Suprapubic skin (tissue), 4 donors: ENCODE results near the gene USP10. TPM values are rescaled to one million over a fixed set of nuclear protein-coding genes. Genes with fewer than 3 reads are reported as not detected.

ENCODE experiments used
- DNase-seq, 2 donors: peaks; one replicate each; pipeline ENCODE4 v3.0.0-alpha.2; 2019; ENCODE audit warnings: low spot score in 2 of 2
- H3K27ac ChIP-seq: fragments of 200-600 bp; sonication (generic); one replicate; pipeline ENCODE4 v1.5.1; 2019
- H3K27me3 ChIP-seq: fragments of 200-600 bp; sonication (generic); one replicate; pipeline ENCODE4 v1.5.1; 2019
- H3K36me3 ChIP-seq: fragments of 200-600 bp; sonication (generic); one replicate; pipeline ENCODE4 v1.5.1; 2019
- H3K4me1 ChIP-seq: fragments of 200-600 bp; sonication (generic); one replicate; pipeline ENCODE4 v1.5.1; 2019
- H3K4me3 ChIP-seq: fragments of 200-600 bp; sonication (generic); one replicate; pipeline ENCODE4 v1.5.1; 2019; ENCODE audit warnings: mild to moderate bottlenecking
- H3K9me3 ChIP-seq: fragments of 200-600 bp; sonication (generic); one replicate; pipeline ENCODE4 v1.5.1; 2019
- EP300 ChIP-seq: sonication (generic); formaldehyde crosslinking; IDR thresholded peaks from one replicate; pipeline ENCODE4 v1.6.1; 2017; ENCODE audit warnings: antibody characterized with exemption
- POLR2A ChIP-seq, 2 donors: fragments of 450-650 bp; IDR thresholded peaks; one replicate each; pipeline ENCODE4 v1.6.1; 2017; ENCODE audit warnings: antibody characterized with exemption in 2 of 2, mild to moderate bottlenecking in 2 of 2, moderate library complexity in 2 of 2
- POLR2AphosphoS5 ChIP-seq, 3 donors: sonication (generic); formaldehyde crosslinking; IDR thresholded peaks; one replicate each; pipeline ENCODE4 v1.6.1; 2017; ENCODE audit warnings: antibody characterized with exemption in 3 of 3
- WGBS: methylation state at CpG from one replicate; pipeline ENCODE4 v1.1.5; 2018; 5-methylcytosine and 5-hydroxymethylcytosine counted together
- total RNA-seq, 4 donors: library from RNA; depleted of rRNA; stranded (reverse); fragments of >200 nt; gene quantifications; one replicate each; pipeline ENCODE4 v1.1.0, GENCODE V29; 2016
- TF ChIP-seq, protein P1 (sequence below), 2 donors: fragments of 200-600 bp in 1 of 2; fragments of 450-650 bp in 1 of 2; sonication (generic) in 1 of 2; IDR thresholded peaks; one replicate each; pipeline ENCODE4 v1.5.1; 2016 to 2019; ENCODE audit warnings: antibody characterized with exemption in 2 of 2, mild to moderate bottlenecking in 1 of 2, moderate library complexity in 1 of 2

Gene USP10
- total RNA-seq, 4 donors from 2014 or later = 58.5 to 92.2 (median 69.8) TPM

GRCh38 chr16:84820771-84821170 is 121.0 kb downstream of the USP10 start:
- 30% methylated on average over 2 of the region's 12 CpGs for WGBS
- Histone ChIP-seq H3K4me3 (peak overlapping the region; percentile 57), H3K27ac (peak overlapping the region; percentile 78), H3K27me3 (no peaks in the 10 kb centered on the region), H3K4me1 (peaks cover 40% of the 10 kb centered on the region), H3K9me3 (no peaks in the 10 kb centered on the region), H3K36me3 (no peaks in the 10 kb centered on the region)
- DNase-seq = no peak
- TF ChIP-seq POLR2A (IDR thresholded peaks at IDR 0.05) (no peak), EP300 (no peak), POLR2AphosphoS5 (IDR thresholded peaks at IDR 0.05) (no peak)
- TF ChIP-seq, protein P1, sequence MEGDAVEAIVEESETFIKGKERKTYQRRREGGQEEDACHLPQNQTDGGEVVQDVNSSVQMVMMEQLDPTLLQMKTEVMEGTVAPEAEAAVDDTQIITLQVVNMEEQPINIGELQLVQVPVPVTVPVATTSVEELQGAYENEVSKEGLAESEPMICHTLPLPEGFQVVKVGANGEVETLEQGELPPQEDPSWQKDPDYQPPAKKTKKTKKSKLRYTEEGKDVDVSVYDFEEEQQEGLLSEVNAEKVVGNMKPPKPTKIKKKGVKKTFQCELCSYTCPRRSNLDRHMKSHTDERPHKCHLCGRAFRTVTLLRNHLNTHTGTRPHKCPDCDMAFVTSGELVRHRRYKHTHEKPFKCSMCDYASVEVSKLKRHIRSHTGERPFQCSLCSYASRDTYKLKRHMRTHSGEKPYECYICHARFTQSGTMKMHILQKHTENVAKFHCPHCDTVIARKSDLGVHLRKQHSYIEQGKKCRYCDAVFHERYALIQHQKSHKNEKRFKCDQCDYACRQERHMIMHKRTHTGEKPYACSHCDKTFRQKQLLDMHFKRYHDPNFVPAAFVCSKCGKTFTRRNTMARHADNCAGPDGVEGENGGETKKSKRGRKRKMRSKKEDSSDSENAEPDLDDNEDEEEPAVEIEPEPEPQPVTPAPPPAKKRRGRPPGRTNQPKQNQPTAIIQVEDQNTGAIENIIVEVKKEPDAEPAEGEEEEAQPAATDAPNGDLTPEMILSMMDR (IDR thresholded peaks at IDR 0.05) = no peak

DNA sequence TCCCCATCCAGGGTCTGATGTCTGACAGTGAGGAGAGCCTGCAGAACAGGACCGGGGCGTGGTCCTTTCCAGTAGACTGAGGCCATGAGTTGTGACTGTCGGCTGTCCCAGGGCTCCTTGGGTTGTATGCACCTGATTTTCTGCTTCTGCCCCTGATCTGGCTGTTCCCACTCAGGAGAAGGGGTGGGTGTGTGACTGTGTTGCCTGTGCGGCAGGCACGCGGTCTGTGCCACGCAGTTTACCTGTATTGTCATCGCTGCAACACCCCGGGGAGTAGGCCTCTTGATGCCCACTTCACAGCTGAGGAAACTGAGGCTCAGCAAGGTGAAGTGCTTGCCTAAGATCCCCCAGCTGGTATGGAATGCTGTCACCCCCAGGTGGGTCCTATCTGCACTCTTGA is 121.4 kb downstream of the USP10 start:
- WGBS = 84% methylated on average over 9 of the region's 9 CpGs
- H3K4me3 ChIP-seq = peak overlapping the region; percentile 57
- H3K27me3 ChIP-seq = no peaks in the 10 kb centered on the region
- H3K9me3 ChIP-seq = no peaks in the 10 kb centered on the region
- peaks cover 40% of the 10 kb centered on the region for H3K4me1 ChIP-seq
- H3K27ac ChIP-seq = peak overlapping the region; percentile 78
- TF ChIP-seq, protein P1 (IDR thresholded peaks at IDR 0.05) = no peak
- no peak for TF ChIP-seq EP300
- no peak for TF ChIP-seq POLR2AphosphoS5 (IDR thresholded peaks at IDR 0.05)
- TF ChIP-seq POLR2A (IDR thresholded peaks at IDR 0.05) = no peak
- H3K36me3 ChIP-seq = no peaks in the 10 kb centered on the region
- DNase-seq = no peak

GRCh38 chr16:84821728-84822689 is 122.2 kb downstream of the USP10 start:
- no peak for DNase-seq
- WGBS = 50% methylated on average over 13 of the region's 13 CpGs
- peak in 1 of 2 donors; percentile 38 for TF ChIP-seq POLR2A (IDR thresholded peaks at IDR 0.05)
- TF ChIP-seq, protein P1 (IDR thresholded peaks at IDR 0.05) = no peak
- TF ChIP-seq POLR2AphosphoS5 (IDR thresholded peaks at IDR 0.05) = peak in 1 of 3 donors; percentile 53
- no peak for TF ChIP-seq EP300
- Histone ChIP-seq H3K36me3 (no peaks in the 10 kb centered on the region), H3K4me3 (peak overlapping the region; percentile 57), H3K4me1 (peaks cover 46% of the 10 kb centered on the region), H3K27me3 (no peaks in the 10 kb centered on the region), H3K27ac (peak overlapping the region; percentile 78), H3K9me3 (no peaks in the 10 kb centered on the region)

DNA sequence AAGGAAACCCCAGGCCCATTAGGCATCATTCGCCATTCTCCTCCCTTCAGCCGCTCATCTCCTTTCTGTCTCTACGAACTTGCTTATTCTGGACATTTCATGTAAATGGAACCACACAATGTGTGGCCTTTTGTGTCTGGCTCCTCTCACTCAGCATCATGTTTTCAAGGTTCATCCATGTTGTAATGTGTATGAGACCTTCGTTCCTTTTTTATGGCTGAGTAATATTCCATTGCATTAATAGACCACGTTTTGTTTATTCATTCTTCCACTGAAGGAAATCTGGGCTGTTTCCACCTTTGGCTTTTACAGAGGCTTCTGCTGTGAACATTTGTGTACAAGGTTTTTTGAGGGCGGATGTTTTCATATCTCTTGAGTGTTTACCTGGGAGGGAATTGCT is 123.2 kb downstream of the USP10 start:
- H3K9me3 ChIP-seq = no peaks in the 10 kb centered on the region
- H3K27ac ChIP-seq = peak overlapping the region; percentile 78
- no peak for TF ChIP-seq POLR2A (IDR thresholded peaks at IDR 0.05)
- TF ChIP-seq POLR2AphosphoS5 (IDR thresholded peaks at IDR 0.05) = no peak
- TF ChIP-seq, protein P1 (IDR thresholded peaks at IDR 0.05) = no peak
- TF ChIP-seq EP300 = no peak
- H3K4me3 ChIP-seq = peak overlapping the region; percentile 57
- no peaks in the 10 kb centered on the region for H3K27me3 ChIP-seq
- no peak for DNase-seq
- H3K36me3 ChIP-seq = no peaks in the 10 kb centered on the region
- 92% methylated on average over 6 of the region's 6 CpGs for WGBS
- H3K4me1 ChIP-seq = peaks cover 50% of the 10 kb centered on the region

GRCh38 chr16:84823484-84823883 is 123.7 kb downstream of the USP10 start:
- TF ChIP-seq EP300 (no peak), POLR2A (IDR thresholded peaks at IDR 0.05) (no peak), POLR2AphosphoS5 (IDR thresholded peaks at IDR 0.05) (no peak)
- TF ChIP-seq, protein P1 (IDR thresholded peaks at IDR 0.05) = no peak
- DNase-seq = no peak
- Histone ChIP-seq H3K36me3 (no peaks in the 10 kb centered on the region), H3K9me3 (no peaks in the 10 kb centered on the region), H3K27ac (peak overlapping the region; percentile 79), H3K27me3 (no peaks in the 10 kb centered on the region), H3K4me1 (peaks cover 54% of the 10 kb centered on the region), H3K4me3 (peak overlapping the region; percentile 57)
- 47% methylated on average over 8 of the region's 8 CpGs for WGBS
